DND-41 (cell line): ENCODE measurements around the gene CUBN.

ENCODE experiments used
- CTCF ChIP-seq: IDR thresholded peaks from 2 replicates; pipeline ENCODE4 v1.5.1; 2012; ENCODE audit warnings: borderline replicate concordance, low read length, moderate library complexity, mild to moderate bottlenecking; ENCODE audit not compliant: poor library complexity, severe bottlenecking; ENCODE audit errors: extremely low read depth
- EZH2 ChIP-seq: IDR thresholded peaks from 3 replicates; pipeline ENCODE4 v1.6.1; 2012; ENCODE audit warnings: borderline replicate concordance, low read depth, mild to moderate bottlenecking, moderate library complexity, low read length, inconsistent platforms; ENCODE audit not compliant: severe bottlenecking

GRCh38 chr10:16942381-16943078 lies 187.1 kb downstream of the CUBN start:
- TF ChIP-seq CTCF (no peak), EZH2 (no peak)
